Endothelial cell of umbilical vein (primary cell): ENCODE data around the gene MAP2K7. TPM values are rescaled to one million over a fixed set of nuclear protein-coding genes. Genes with fewer than 3 reads are reported as not detected.

Experiments
- BruUV-seq: library from RNA; stranded (reverse); fragments of 400-500 nt; replicated peaks from 2 replicates; lab custom pipeline; 2021; lab: Mats Ljungman, UMichigan
- CTCF ChIA-PET: fragments of 300-600, 350-600 bp; sonication (Branson Sonifier 250); formaldehyde crosslinking; loops from one replicate; lab custom pipeline; 2021; ENCODE audit warnings: antibody characterized with exemption, inconsistent platforms; lab: Charles Lee
- POLR2A ChIA-PET: fragments of 300-600, 350-600 bp; sonication (Branson Sonifier 250); formaldehyde crosslinking; loops from one replicate; lab custom pipeline; 2021; ENCODE audit warnings: antibody characterized with exemption, inconsistent platforms; lab: Charles Lee
- DNase-seq: peaks from one replicate; pipeline ENCODE4 v3.0.0-alpha.2; 2011; ENCODE audit warnings: low read depth, low spot score
- FAIRE-seq: peaks from 2 replicates; lab custom pipeline; 2011; peaks lifted over from hg19 to GRCh38; lab: Jason Lieb, UNC
- H2AFZ ChIP-seq: 2 replicates; pipeline ENCODE4 v1.6.0; 2012; ENCODE audit warnings: low read depth, low read length, control low read depth, inconsistent platforms
- H3K27ac ChIP-seq: 2 replicates; pipeline ENCODE4 v1.5.1; 2011; ENCODE audit warnings: low read depth, mild to moderate bottlenecking, control low read depth, low read length, moderate library complexity; ENCODE audit not compliant: insufficient read depth
- H3K27me3 ChIP-seq, 2 experiments: 2 replicates each; pipeline versions ENCODE4 v1.6.0 to v1.6.1; 2011; ENCODE audit warnings: low read length in 2 of 2, mixed read lengths in 1 of 2; ENCODE audit not compliant: control insufficient read depth in 2 of 2, insufficient read depth in 2 of 2
- H3K36me3 ChIP-seq, 2 experiments: 2 replicates in 1 of 2; 3 replicates in 1 of 2; pipeline ENCODE4 v1.5.1; 2011; ENCODE audit warnings: low read length in 2 of 2, mild to moderate bottlenecking in 1 of 2, moderate library complexity in 1 of 2; ENCODE audit not compliant: control insufficient read depth in 2 of 2, insufficient read depth in 2 of 2; ENCODE audit errors: extremely low read depth in 1 of 2
- H3K4me1 ChIP-seq: 3 replicates; pipeline ENCODE4 v1.5.1; 2011; ENCODE audit warnings: mild to moderate bottlenecking, low read length; ENCODE audit not compliant: control insufficient read depth, insufficient read depth; ENCODE audit errors: extremely low read depth
- H3K4me2 ChIP-seq: 2 replicates; pipeline ENCODE4 v1.6.1; 2011; ENCODE audit warnings: low read length, control low read depth, mixed read lengths; ENCODE audit not compliant: insufficient read depth
- H3K4me3 ChIP-seq, 3 experiments: fragments of 200-600 bp in 1 of 3; sonication (generic), shearing (Covaris generic) in 1 of 3; replicated peaks in 1 of 3; 2 replicates each; pipeline ENCODE4 v1.5.1; 2011 to 2016; ENCODE audit warnings: control low read depth in 3 of 3, low read length in 3 of 3, mild to moderate bottlenecking in 2 of 3, inconsistent platforms in 1 of 3, low read depth in 1 of 3, moderate library complexity in 1 of 3; ENCODE audit not compliant: insufficient read depth in 1 of 3
- H3K79me2 ChIP-seq: 2 replicates; pipeline ENCODE4 v1.6.0; 2012; ENCODE audit warnings: low read length, inconsistent platforms; ENCODE audit not compliant: control insufficient read depth, insufficient read depth
- H3K9ac ChIP-seq: replicated peaks from 2 replicates; pipeline ENCODE3; 2011; ENCODE audit warnings: low read length, control low read depth; ENCODE audit not compliant: insufficient read depth; ENCODE audit errors: extremely low read depth
- H3K9me1 ChIP-seq: replicated peaks from 3 replicates; pipeline ENCODE4 v1.6.0; 2011; ENCODE audit warnings: mild to moderate bottlenecking, low read length; ENCODE audit not compliant: control insufficient read depth, insufficient read depth; ENCODE audit errors: extremely low read depth
- H3K9me3 ChIP-seq: replicated peaks from 2 replicates; pipeline ENCODE4 v1.5.1; 2012; ENCODE audit warnings: low read length, inconsistent platforms; ENCODE audit not compliant: control insufficient read depth, insufficient read depth
- H4K20me1 ChIP-seq: replicated peaks from 2 replicates; pipeline ENCODE3; 2011; ENCODE audit warnings: mild to moderate bottlenecking, low read length; ENCODE audit not compliant: control insufficient read depth, insufficient read depth; ENCODE audit errors: extremely low read depth
- CTCF ChIP-seq, 2 donors: IDR thresholded peaks; 1 replicate in 1 of 2; 2 replicates in 1 of 2; pipeline ENCODE4 v1.5.1; 2011; ENCODE audit warnings: low read length in 2 of 2, mild to moderate bottlenecking in 2 of 2, moderate library complexity in 2 of 2, control low read depth in 1 of 2, inconsistent platforms in 1 of 2, low read depth in 1 of 2; ENCODE audit not compliant: insufficient read depth in 1 of 2; ENCODE audit errors: extremely low read depth in 1 of 2
- EZH2 ChIP-seq: IDR thresholded peaks from 2 replicates; pipeline ENCODE4 v1.6.1; 2012; ENCODE audit warnings: borderline replicate concordance, low read depth, mild to moderate bottlenecking, moderate library complexity, low read length, inconsistent platforms; ENCODE audit not compliant: severe bottlenecking
- FOS ChIP-seq: IDR thresholded peaks from 2 replicates; pipeline ENCODE4 v1.6.1; 2011; ENCODE audit warnings: mild to moderate bottlenecking, low read length, moderate library complexity, borderline replicate concordance; ENCODE audit not compliant: insufficient read depth
- GATA2 ChIP-seq: IDR thresholded peaks from 2 replicates; pipeline ENCODE4 v1.7.0; 2011; ENCODE audit warnings: low read depth, mild to moderate bottlenecking, moderate library complexity, mixed read lengths, low read length; ENCODE audit not compliant: insufficient read length, insufficient read depth
- JUN ChIP-seq: IDR thresholded peaks from 2 replicates; pipeline ENCODE4 v1.6.1; 2011; ENCODE audit warnings: borderline replicate concordance, low read depth; ENCODE audit not compliant: insufficient read length, insufficient read depth
- MAX ChIP-seq: IDR thresholded peaks from 2 replicates; pipeline ENCODE4 v1.6.1; 2011; ENCODE audit not compliant: insufficient read depth, insufficient read length
- MYC ChIP-seq: IDR thresholded peaks from one replicate; pipeline ENCODE4 v1.6.1; 2011; ENCODE audit warnings: mild to moderate bottlenecking, low read depth, low read length
- POLR2A ChIP-seq: IDR thresholded peaks from 2 replicates; pipeline ENCODE4 v1.6.1; 2012; ENCODE audit warnings: low read depth, mild to moderate bottlenecking, control low read depth, low read length
- POLR2AphosphoS5 ChIP-seq: IDR thresholded peaks from 2 replicates; pipeline ENCODE4 v1.6.1; 2012; ENCODE audit warnings: low read depth, mild to moderate bottlenecking, control low read depth, low read length, moderate library complexity; ENCODE audit not compliant: insufficient read depth
- dilution Hi-C: fragments of 300-500 bp; cut with MboI; formaldehyde crosslinking; loops from one replicate; pipeline ENCODE4 v1.15.0; 2019; ENCODE audit warnings: low sequenced_read_pairs; ENCODE audit not compliant: extremely low pct_ligation_motif_present
- intact Hi-C: fragments of 100-400 bp; cut with micrococcal nuclease; formaldehyde crosslinking; loops from one replicate; pipeline ENCODE4 v1.10.0; 2022
- polyA plus RNA-seq, 4 experiments: library from polyadenylated mRNA; depleted of rRNA in 3 of 4; stranded (reverse) in 3 of 4; unstranded in 1 of 4; fragments of >200 nt; gene quantifications; 2 replicates each; pipeline versions ENCODE4 v1.2.1 to v1.2.3, GENCODE V29; 2011 to 2012; ENCODE audit warnings: missing spikeins in 1 of 4
- total RNA-seq: library from RNA; stranded (reverse); gene quantifications from 2 replicates; pipeline ENCODE4 v1.2.3, GENCODE V29; 2021

The MAP2K7 gene
- total and polyA plus RNA-seq, 2 donors (not counting 3 experiments of a cell fraction or from before 2014, with no cell fraction given) = 13.8 to 36.0 TPM

GRCh38 chr19:7879836-7880235 lies 23.8 kb upstream of the MAP2K7 start:
- H2AFZ ChIP-seq = no peak overlapping the region
- CTCF ChIA-PET = interaction anchor here (1.2 to 1.3 kb wide), 2 partner anchors 10 to 24 kb away, joined by 4 read pairs; partner anchors contain the start of gene MAP2K7
- FAIRE-seq = no peak
- POLR2A ChIA-PET = no interaction called here
- no peak overlapping the region for H3K4me2 ChIP-seq
- no peaks in the 10 kb centered on the region for H3K9me1 ChIP-seq
- peaks cover 0 to 4% of the 10 kb centered on the region in 2 experiments for H3K27me3 ChIP-seq
- no peak overlapping the region for H3K4me3 ChIP-seq
- H3K9ac ChIP-seq = no peak overlapping the region
- BruUV-seq = no TSS peak
- no peak for TF ChIP-seq MAX
- no peak for TF ChIP-seq POLR2AphosphoS5
- TF ChIP-seq FOS = no peak
- no peak for TF ChIP-seq MYC
- TF ChIP-seq POLR2A = no peak
- no peak for TF ChIP-seq JUN
- no peak for TF ChIP-seq CTCF (IDR thresholded peaks at IDR 0.05; ENCODE audit: extremely low read depth in 1 of 2, insufficient read depth in 1 of 2, low read depth in 1 of 2, low read length in 2 of 2)
- TF ChIP-seq EZH2 = no peak
- no peak for TF ChIP-seq GATA2
- no peaks in the 10 kb centered on the region for H3K4me1 ChIP-seq
- H3K27ac ChIP-seq = no peak overlapping the region
- no peak for DNase-seq
- no peaks in the 10 kb centered on the region for H3K9me3 ChIP-seq
- H3K79me2 ChIP-seq = no peaks in the 10 kb centered on the region
- intact Hi-C loops (no loop called here), dilution Hi-C loops (no loop called here)
- H3K36me3 ChIP-seq = no peaks in the 10 kb centered on the region
- H4K20me1 ChIP-seq = no peaks in the 10 kb centered on the region
